ENCODE measurements around the gene POLR2L.

The POLR2L gene

DNA sequence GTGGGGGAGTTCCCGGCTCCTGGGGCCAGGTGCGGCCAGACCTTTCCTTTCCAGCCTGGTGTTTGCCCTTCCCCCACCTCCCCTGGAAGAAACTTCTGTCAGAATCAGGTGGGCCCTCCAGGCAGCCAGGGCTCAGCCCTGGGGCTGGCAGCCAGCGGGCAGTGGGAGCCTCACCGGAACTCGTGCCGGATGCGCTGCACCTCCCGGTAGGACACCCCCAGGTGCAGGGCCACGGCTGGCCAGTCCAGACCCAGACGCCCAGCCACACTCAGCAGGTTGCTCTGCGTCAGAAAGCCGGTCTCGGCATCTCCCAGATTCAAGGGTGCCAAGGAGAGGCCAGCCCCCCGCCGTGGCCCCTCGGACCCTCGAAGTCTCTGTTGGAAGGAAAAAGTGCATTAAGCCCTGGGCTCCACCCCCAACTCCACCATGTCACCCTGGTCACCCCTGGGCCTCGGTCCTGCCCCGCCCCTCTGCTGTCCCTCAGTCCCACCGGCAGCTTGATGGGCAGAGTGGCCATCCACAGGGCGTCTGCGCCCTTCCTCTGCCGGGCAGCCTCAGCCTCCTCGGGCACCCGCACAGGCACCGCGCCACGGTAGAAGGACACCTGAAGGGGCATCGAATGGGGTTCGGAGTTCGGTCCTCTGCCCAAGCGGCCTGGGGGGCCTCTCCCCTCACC is 42.5 kb downstream of the POLR2L start:
- in situ Hi-C loops (cut with MboI; ENCODE audit: low sequenced_read_pairs), result no loop called here

DNA sequence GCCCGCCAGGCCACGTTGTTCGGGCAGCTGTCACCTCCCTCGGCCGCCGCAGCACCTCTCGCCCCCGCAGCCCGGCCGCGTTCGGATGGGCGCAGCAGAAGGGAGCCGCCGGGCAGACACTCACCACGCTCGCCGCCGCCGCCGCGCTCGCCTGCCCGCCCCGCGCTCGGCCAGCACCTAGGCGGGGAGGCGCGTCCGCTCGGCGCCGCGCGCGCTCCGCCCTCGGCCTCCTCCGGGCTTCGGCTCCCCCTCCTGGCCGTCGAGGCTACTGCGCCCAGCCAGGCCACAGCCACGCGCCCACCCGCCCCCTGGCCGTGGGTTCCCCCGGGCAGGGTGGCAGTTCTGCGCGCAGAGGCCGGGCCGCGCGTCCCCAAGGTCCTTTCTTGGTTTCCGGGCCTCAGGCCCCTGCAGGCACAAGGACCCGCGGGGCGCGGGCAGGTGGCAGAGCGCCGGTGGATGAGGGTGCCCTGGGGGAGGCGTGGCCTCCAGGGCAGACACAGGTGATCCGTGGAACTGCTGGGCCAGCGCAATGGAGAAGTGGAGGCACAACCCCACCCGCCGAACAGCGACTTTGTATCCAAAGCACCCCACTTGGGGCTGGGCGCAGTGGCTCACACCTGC is 44.1 kb downstream of the POLR2L start, which contains the start of gene SLC25A22:
Gene SLC25A22 (minus strand): TSS at position 189 of the 621 bp plus-strand sequence. CDS start 3,275 bp downstream, outside the sequence.
- in situ Hi-C loops (cut with MboI; ENCODE audit: low sequenced_read_pairs), result no loop called here

DNA sequence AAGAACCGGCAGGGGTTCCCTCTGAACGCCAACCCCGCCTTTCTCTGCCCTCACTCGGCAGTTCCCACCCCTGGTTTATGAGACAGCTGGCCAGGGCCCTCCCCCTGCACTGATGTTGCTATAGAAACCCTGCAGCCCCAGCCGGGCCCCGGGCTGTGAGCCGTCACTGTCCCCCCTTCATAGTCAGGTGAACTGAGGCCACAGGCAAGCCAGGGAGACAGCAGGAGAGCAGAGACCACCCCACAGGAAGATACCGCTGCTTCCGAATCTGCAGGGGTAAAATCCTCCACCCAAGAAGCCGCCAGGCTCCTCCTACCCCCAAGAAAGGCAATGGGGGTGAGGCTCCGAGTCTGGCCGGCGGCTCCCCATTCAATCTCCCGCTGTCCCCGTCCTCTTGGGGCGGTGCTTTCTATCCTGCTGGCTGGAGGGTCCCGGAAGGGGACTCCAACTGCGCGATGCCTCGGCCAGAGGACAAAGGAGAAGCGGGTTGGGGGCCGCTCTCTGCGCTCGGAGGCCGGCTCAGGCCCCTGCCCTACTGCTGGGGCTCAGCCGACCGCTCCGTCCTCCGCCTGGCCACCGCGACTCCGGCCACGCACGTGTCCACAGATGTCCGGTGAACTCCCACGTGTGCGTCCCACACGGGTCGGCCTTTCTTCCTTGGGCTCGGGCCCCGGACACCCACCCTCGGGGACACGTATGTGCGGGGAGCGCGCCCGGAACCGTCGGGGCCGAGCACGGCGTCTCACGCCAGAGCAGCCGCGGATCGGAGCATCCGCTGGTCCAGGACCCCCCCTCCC is 44.8 kb downstream of the POLR2L start:
- in situ Hi-C loops (cut with MboI; ENCODE audit: low sequenced_read_pairs), result no loop called here

DNA sequence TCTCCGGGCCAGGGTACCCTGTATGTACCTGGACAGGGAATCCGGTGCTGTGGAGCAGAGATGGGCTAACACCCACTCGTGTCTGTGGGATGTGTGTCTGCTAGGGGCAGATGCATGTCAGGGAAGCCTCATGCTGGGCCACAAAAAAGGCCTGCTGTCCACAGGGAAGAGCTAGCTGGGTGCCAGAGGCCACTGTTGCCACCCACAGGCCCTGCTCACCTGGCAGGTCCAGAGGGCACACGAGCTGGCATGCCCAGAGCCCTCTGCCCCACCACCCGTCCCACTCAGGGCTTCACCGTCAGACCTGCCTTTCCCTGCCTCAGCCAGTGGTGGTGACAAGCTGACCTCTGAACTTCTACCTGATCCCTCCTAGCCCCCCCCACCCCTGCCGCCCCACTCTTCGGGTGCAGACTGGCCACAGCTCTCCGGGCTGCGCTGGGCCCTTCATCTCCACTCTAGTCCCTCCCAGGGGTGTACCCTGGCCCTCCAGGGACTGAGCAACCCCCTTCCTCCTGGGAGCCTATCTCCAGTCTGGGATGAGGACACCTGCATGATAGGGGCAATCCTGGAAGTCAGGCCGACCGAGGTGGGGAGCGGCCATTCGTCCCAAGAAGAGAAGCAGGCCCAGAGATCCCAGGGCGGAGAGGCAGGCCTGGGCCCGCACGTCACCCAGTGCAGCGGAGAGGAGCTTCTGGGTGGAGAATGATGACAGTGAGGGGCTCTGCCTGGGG is 45.6 kb downstream of the POLR2L start:
- in situ Hi-C loops (cut with MboI; ENCODE audit: low sequenced_read_pairs), result no loop called here

DNA sequence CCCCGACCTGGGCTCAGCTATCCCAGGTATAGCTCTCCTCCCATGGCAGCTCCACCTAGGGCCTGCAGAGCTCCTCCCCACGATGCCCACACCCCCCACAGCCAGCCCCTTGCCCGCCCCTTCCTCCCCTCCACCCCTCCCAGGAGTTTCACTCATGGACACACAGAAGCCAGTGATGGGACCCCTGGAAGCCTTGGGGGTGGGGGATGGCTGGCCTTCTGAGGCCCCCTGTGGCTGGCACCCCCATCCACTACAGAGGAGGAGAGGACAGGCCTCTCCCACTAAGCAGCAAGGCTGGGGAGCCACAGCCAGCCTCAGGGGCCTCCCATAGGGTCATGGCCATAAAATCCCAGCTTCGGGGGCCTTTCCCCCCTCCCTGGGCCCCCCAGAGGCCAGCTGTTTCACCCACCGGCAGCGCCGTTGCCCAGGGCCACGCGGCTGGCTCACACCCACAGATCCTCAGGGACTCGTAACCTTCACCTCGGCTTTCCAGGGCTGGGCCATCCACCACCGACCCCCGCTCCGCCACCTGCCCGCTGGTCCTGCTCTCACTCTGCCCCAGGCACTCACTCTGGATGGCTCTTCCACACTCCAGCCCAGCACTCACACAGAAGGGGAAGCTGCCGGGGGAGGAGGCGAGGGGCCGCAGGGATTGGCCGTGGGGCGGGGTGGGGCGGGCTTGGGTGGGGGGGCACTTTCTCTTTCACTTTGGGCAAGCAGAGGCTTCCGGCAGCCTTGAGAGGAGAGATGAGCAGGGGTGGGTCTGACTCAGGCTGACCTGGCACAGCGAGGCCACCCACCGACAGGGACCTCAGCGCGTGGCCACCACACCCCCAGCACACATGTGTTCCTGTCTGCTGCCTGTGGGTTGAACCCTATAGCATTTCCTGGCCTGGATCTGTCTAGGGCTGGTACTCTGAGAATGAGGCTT is 46.4 kb downstream of the POLR2L start:
- in situ Hi-C loops (cut with MboI; ENCODE audit: low sequenced_read_pairs), result no loop called here

DNA sequence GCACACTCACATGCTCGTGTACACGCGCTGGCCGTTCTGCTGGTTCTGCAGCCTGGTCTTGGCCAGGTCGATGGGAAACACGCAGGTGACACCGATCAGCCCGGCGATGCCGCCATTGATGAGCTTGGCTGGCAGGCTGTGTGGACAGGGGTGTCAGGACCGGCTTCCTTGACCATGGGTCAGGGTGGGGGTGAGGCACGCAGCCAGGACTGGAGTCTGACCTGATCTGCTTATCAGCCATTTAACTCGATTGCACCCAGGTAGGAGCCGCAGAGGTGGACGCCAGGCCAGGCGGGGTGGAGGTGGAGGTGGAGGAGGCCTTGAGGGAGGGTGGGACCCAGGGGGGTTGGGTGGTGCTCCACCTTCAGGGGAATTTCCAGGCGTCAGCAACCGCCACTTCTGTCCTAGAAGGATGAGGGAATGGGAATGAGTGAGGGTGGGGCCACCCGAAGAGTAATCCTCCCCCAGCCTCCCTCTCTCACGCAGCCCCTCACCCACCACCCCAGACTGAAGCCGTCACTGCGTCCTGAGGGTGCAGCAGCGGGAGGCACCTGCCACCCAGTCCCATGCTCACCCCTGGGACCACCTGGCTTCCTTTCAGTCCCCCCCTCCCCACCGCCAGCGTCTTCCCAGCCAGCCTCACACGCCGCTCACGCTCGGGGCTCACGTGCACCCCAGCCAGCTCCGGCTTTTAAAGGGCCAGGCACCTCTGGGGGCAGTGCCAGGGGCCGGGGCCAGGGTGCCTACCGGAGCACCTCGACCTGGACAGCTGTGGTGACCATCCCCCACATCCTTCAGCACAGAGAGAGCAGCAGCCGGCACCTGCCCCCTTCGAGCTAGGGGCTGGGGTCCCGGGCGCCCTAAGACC is 47.3 kb downstream of the POLR2L start:
- in situ Hi-C loops (cut with MboI; ENCODE audit: low sequenced_read_pairs), result no loop called here

DNA sequence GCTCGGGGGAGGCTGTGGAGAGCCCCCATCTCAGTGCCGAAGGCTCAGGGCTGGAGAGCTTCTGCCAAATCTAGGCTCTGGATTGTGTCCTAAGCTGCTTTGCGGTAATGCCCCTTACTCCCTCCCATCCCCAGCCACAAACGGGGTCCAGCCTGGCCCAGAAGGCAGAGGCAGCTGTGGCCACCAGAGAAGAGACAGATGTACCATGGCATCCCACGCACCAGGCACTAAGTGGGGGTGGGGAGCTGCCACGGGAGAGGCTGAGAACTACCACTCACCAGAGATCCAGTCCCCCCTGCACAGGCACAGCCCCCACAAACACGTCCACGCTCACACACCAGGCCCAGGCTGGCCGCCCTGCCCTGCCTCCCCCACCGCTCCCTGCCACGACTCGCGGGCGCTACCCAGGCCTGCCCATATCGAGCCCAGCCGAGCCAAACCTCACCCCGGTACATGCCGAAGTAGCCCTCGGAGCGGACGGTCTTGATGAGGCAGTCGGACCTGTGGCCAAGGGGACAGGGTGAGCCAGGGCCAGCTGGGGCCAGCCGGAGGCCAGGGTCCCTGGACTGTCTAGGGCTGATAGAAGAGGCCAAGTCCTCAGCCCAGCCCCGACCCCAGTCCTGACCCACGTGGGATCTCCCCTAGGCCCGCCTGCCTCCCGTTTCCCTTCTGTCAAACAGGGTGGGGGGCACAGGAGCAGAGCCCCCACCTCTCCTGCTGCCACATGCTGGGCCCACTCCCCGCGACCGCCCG is 48.1 kb downstream of the POLR2L start:
- in situ Hi-C loops (cut with MboI; ENCODE audit: low sequenced_read_pairs), result no loop called here

DNA sequence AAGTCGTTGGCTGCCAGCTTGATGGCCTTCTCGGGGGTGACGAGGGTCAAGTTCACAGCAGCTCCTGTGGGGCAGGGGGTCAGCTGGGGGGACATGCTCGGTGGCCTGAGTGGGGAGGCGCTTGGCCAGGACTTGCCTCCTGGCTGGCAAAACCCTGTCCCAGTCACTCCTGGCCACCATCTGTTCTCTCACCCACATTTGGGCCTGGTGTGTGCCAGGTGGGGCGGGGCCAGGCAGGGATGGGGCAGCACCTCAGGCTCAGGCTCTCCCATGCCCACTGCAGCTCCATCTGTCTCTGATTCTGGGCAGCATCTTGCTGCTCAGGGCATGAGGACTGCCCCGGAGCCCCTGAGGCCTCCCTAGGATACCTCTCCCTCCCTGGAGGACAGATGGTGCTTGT is 48.8 kb downstream of the POLR2L start:
- in situ Hi-C loops (cut with MboI; ENCODE audit: low sequenced_read_pairs), result no loop called here

DNA sequence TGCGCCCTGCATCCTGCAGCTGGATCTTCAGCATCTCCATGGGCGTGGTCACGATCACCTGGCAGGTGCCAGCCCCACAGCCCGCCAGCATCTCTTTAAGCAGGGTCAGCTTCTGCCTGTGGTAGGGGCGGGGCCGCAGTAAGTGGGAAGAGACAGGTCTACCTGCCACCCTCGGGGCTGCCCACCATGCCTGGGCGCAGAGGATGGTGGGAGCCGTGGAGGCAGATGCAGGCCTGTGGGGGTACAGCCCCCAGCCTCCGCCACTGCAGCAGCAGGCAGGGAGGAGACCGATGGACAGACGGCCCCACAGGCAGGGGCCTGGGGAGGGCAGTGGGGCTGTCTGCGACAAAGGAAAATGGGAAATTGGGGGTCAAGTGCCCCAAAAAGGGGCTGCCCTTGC is 49.5 kb downstream of the POLR2L start:
- in situ Hi-C loops (cut with MboI; ENCODE audit: low sequenced_read_pairs), result no loop called here

DNA sequence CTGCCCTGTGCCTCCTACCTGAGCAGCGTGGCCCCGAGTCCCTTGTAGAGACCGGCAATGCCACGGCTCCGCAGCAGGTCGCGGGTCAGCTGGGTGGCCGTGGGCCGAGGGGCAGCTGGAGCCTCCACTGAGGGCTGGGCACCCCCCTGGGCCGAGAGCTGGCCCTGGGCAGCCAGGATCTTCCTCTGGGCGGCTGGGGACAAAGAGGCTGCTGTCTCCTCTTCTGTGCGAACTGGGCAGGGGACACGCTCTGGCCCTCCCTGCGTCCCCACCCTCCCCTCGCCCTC is 49.9 kb downstream of the POLR2L start:
- in situ Hi-C loops (cut with MboI; ENCODE audit: low sequenced_read_pairs), result no loop called here

DNA sequence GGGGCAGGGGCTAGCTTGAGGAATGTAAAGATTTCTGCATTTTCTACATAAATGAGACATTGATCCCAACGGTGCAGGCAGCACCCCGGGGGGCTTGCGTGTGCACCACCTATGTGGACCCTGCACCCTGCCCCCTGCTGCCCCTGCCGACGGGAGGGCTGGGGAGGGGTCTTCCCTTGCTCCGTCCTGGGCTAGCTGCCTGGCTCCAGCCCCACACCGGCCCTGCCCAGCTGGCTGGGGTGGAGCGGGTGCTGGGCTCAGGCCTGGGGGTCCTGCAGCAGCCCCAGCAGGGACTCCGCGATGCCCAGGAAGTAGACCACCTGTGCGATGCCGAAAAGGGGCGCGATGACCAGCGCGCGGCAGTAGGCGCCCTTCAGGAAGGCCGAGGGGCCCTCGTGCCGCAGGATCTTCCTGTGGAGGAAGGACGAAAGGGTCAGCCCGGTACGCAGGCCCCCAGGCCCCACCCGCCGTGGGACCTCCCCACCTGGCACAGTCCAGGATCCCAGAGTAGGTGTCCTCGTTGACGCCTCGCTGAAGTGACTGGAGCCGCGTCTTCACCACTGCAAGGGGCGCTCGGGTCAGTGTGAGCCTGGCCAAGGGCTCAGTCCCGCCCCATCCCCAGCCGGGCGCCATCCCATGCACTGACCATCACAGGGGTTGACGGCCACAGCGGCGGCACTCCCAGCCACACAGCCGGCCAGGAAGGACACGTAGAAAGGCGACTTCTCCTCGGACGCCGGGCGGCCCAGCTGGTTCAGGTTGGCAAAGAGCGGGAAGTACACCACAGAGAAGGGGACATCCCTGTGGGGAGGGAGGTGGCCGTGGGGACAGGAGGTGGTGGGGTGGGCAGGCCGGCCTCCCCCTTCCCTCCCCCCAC is 50.4 kb downstream of the POLR2L start:
- in situ Hi-C loops (cut with MboI; ENCODE audit: low sequenced_read_pairs), result no loop called here

DNA sequence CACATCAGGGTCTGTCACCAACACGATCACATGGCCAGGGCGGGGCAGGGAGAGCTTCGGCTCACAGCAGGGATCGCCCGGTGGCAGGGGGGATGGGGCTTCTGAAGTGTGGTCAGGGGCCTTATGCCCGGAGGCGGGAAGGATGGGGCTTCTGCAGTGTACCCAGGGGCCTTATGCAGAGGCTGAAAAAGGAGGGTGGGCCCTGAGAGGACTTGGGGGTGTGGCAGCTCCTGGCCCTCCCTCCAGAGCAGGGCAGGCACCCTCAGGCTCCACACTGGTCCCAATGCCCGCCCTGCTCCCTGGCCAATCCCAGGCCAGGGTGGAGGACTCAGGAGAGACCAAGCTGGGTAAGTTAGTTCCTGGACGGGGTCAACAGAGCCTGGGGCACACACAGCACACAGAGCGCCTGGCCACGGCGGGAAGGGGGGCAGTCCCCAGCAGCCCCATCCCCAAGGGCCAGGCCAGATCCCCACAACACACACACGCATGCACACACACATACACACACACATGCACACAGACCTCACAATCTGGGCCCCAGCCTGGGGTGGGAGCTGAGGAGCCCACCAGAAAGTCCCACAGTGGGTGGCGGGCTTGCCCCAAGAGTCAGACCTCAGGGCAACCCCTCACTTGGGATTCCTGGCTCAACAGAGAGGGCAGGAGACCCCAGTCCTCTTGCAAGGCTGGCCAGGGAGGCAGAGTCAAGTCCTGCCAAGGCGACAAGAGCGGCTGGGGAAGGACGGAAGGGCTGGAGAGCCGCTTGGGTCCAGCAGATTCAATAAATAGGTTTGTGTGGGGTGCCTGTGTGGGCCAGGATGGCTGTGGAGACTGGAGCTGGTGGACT is 51.4 kb downstream of the POLR2L start:
- in situ Hi-C loops (cut with MboI; ENCODE audit: low sequenced_read_pairs), result no loop called here

DNA sequence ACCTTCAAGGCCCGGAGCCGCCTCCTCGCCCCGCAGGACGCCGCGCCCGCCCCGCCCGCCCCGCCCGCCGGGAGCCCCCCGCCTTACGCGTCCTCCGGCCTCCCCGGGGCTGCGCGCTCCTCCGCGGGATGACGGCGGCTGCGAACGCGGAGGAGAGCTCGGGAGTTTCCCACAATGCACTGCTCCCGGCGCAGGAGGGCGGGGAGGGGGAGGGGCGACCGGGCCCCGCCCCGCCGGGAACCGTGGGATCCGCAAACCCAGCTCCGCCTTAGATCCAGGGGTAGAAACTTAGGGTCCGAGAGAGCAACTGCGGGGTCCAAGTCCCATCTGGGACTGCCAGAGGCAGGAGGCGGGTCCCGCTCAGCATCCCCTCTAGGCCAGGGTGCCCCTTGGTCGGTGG is 52.4 kb downstream of the POLR2L start, which contains the start of gene CEND1:
Gene CEND1 (minus strand): TSS at position 148 of the 400 bp plus-strand sequence. CDS start 1,514 bp downstream, outside the sequence.
- in situ Hi-C loops (cut with MboI; ENCODE audit: low sequenced_read_pairs), result no loop called here
